Dedifferentiated amniotic fluid mesenchymal stem cell (primary cell): ENCODE results near the gene THAP4.

Experiments used
- DNase-seq: peaks from one replicate; pipeline ENCODE4 v3.0.0-alpha.2; 2016; ENCODE audit errors: extremely low spot score

THAP4 gene

GRCh38 chr2:241547781-241548450, 89.0 kb downstream of the THAP4 start:
- DNase-seq: no peak

- DNase-seq: peak; percentile 71
Measured at GRCh38 chr2:241546771-241547498, 90.0 kb downstream of the THAP4 start.

GRCh38 chr2:241545523-241546473, 91.2 kb downstream of the THAP4 start:
- DNase-seq: no peak

- no peak for DNase-seq
Measured at GRCh38 chr2:241545106-241545505, 91.9 kb downstream of the THAP4 start.

- DNase-seq: no peak
Measured at GRCh38 chr2:241542278-241542605, 94.7 kb downstream of the THAP4 start.

GRCh38 chr2:241541564-241542277, 95.2 kb downstream of the THAP4 start:
- DNase-seq: no peak

GRCh38 chr2:241540771-241541561, 96.0 kb downstream of the THAP4 start:
- DNase-seq: no peak

- no peak for DNase-seq
Measured at GRCh38 chr2:241540401-241540770, 96.6 kb downstream of the THAP4 start.

GRCh38 chr2:241539616-241540374, 97.2 kb downstream of the THAP4 start:
- DNase-seq: no peak

GRCh38 chr2:241538838-241539615, 97.9 kb downstream of the THAP4 start:
- no peak for DNase-seq

- no peak for DNase-seq
Measured at GRCh38 chr2:241535871-241536655, 100.9 kb downstream of the THAP4 start.

GRCh38 chr2:241534701-241535375, 102.1 kb downstream of the THAP4 start:
- no peak for DNase-seq
